HCT116 (cell line): ENCODE measurements around the gene TBX3. TPM values are rescaled to one million over a fixed set of nuclear protein-coding genes. Genes with fewer than 3 reads are reported as not detected.

Source experiments
- ATAC-seq: fragments of 200-7000 bp; cut with Tn5 transposase; 2 replicates; pipeline ENCODE4 v1.9.1; 2020; ENCODE audit warnings: mild to moderate bottlenecking, moderate library complexity
- BruUV-seq: library from RNA; stranded (reverse); fragments of 400-500 nt; replicated peaks from 2 replicates; lab custom pipeline; 2021; lab: Mats Ljungman, UMichigan
- CTCF ChIA-PET: fragments of 300-600 bp; sonication (Branson Sonifier 250); formaldehyde crosslinking; loops from one replicate; lab custom pipeline; 2021; ENCODE audit warnings: antibody characterized with exemption; lab: Charles Lee
- POLR2A ChIA-PET: fragments of 300-600, 350-600 bp; sonication (Branson Sonifier 250); formaldehyde crosslinking; loops from one replicate; lab custom pipeline; 2021; ENCODE audit warnings: antibody characterized with exemption; lab: Charles Lee
- RAD21 ChIA-PET, 2 experiments: fragments of 300-600 bp; sonication (Branson Sonifier 250); formaldehyde crosslinking; loops; one replicate each; lab custom pipeline; 2023; ENCODE audit warnings: low total read pairs in 2 of 2; ENCODE audit not compliant: uncharacterized antibody in 2 of 2, unreplicated experiment in 2 of 2, low non-redundant PET in 1 of 2; lab: Charles Lee
- DNase-seq: peaks from one replicate; pipeline ENCODE4 v3.0.0-alpha.2; 2010; ENCODE audit warnings: low read depth, low spot score
- H2AFZ ChIP-seq: fragments of 200-600 bp; shearing (Covaris generic), sonication (generic); 2 replicates; pipeline ENCODE4 v1.6.1; 2017; ENCODE audit warnings: low read depth, mixed run types, mixed read lengths, antibody characterized with exemption, low read length; ENCODE audit not compliant: poor library complexity, severe bottlenecking
- H3K27ac ChIP-seq: 2 replicates; pipeline ENCODE4 v1.5.1; 2012; ENCODE audit warnings: low read depth, low read length
- H3K27me3 ChIP-seq: fragments of 200-600 bp; sonication (generic); 2 replicates; pipeline ENCODE4 v1.6.1; 2016; ENCODE audit warnings: mixed run types, low read length, mixed read lengths; ENCODE audit not compliant: insufficient read depth
- H3K36me3 ChIP-seq, 2 experiments: fragments of 200-500 bp in 1 of 2; fragments of 200-600 bp in 1 of 2; sonication (Bioruptor generic) in 1 of 2; sonication (generic) in 1 of 2; 2 replicates each; pipeline versions ENCODE4 v1.5.1 to v1.6.1; 2014 to 2016; ENCODE audit warnings: low read length in 2 of 2, inconsistent platforms in 1 of 2, mixed read lengths in 1 of 2, mixed run types in 1 of 2; ENCODE audit not compliant: insufficient read depth in 2 of 2, control insufficient read depth in 1 of 2
- H3K4me1 ChIP-seq, 2 experiments: fragments of 200-600 bp in 1 of 2; sonication (generic) in 1 of 2; 2 replicates each; pipeline versions ENCODE4 v1.5.1 to v1.6.1; 2012 to 2017; ENCODE audit warnings: low read length in 2 of 2, inconsistent platforms in 1 of 2, mild to moderate bottlenecking in 1 of 2, mixed read lengths in 1 of 2, mixed run types in 1 of 2, moderate library complexity in 1 of 2; ENCODE audit not compliant: insufficient read depth in 2 of 2, control insufficient read depth in 1 of 2
- H3K4me2 ChIP-seq: fragments of 200-600 bp; sonication (generic); 2 replicates; pipeline ENCODE4 v1.6.1; 2017; ENCODE audit warnings: mixed run types, low read length, mixed read lengths
- H3K4me3 ChIP-seq, 2 experiments: fragments of 200-600 bp in 1 of 2; sonication (generic) in 1 of 2; replicated peaks in 1 of 2; 2 replicates each; pipeline ENCODE4 v1.5.1; 2011 to 2016; ENCODE audit warnings: low read length in 2 of 2, control low read depth in 1 of 2, low read depth in 1 of 2, mild to moderate bottlenecking in 1 of 2, mixed read lengths in 1 of 2, mixed run types in 1 of 2
- H3K79me2 ChIP-seq: fragments of 200-600 bp; sonication (generic); 2 replicates; pipeline ENCODE4 v1.6.1; 2017; ENCODE audit warnings: mild to moderate bottlenecking, mixed run types, low read length, moderate library complexity, mixed read lengths; ENCODE audit not compliant: insufficient read depth
- H3K9ac ChIP-seq: fragments of 200-600 bp; sonication (generic); 2 replicates; pipeline ENCODE4 v1.6.1; 2016; ENCODE audit warnings: low read length, mixed read lengths
- H3K9me2 ChIP-seq: fragments of 200-600 bp; sonication (generic), shearing (Covaris generic); 2 replicates; pipeline ENCODE4 v1.6.1; 2017; ENCODE audit warnings: mixed run types, mild to moderate bottlenecking, moderate library complexity; ENCODE audit not compliant: insufficient read depth
- H3K9me3 ChIP-seq, 2 experiments: fragments of 200-500 bp in 1 of 2; fragments of 200-600 bp in 1 of 2; sonication (Bioruptor generic) in 1 of 2; sonication (generic) in 1 of 2; 2 replicates each; pipeline ENCODE4 v1.6.1; 2014 to 2017; ENCODE audit warnings: low read length in 2 of 2, mixed read lengths in 2 of 2, inconsistent platforms in 1 of 2, low read depth in 1 of 2, mild to moderate bottlenecking in 1 of 2, mixed run types in 1 of 2, moderate library complexity in 1 of 2; ENCODE audit not compliant: control insufficient read depth in 1 of 2, insufficient read depth in 1 of 2
- H4K20me1 ChIP-seq: fragments of 200-600 bp; sonication (generic), shearing (Covaris generic); 2 replicates; pipeline ENCODE4 v1.6.1; 2017; ENCODE audit warnings: mixed run types, mild to moderate bottlenecking, moderate library complexity; ENCODE audit not compliant: insufficient read depth
- EGR1 ChIP-seq: IDR thresholded peaks from 2 replicates; pipeline ENCODE4 v1.6.1; 2012; ENCODE audit warnings: low read depth
- EZH2 ChIP-seq: fragments of 200-600 bp; sonication (generic); IDR thresholded peaks from 2 replicates; pipeline ENCODE4 v1.6.1; 2017; ENCODE audit warnings: antibody characterized with exemption, mixed run types
- EZH2phosphoT487 ChIP-seq: fragments of 200-600 bp; IDR thresholded peaks from 2 replicates; pipeline ENCODE4 v1.6.1; 2018; ENCODE audit warnings: antibody characterized with exemption, borderline replicate concordance
- RAD21 ChIP-seq: IDR thresholded peaks from 2 replicates; pipeline ENCODE4 v1.6.1; 2012; ENCODE audit warnings: low read depth, mild to moderate bottlenecking
- ZFX ChIP-seq: fragments of 450-650 bp; IDR thresholded peaks from 2 replicates; pipeline ENCODE4 v1.6.1; 2017
- intact Hi-C: fragments of 100-400 bp; cut with micrococcal nuclease; formaldehyde crosslinking; loops from 2 replicates; pipeline ENCODE4 v1.10.0; 2022
- total RNA-seq: library from RNA; stranded (reverse); gene quantifications from one replicate; pipeline ENCODE4 v1.2.1, GENCODE V29; 2021; ENCODE audit not compliant: unreplicated experiment
- TF ChIP-seq, protein P1 (sequence below), 3 experiments: fragments of 200-600 bp in 1 of 3; sonication (generic) in 1 of 3; IDR thresholded peaks in 2 of 3; conservative IDR thresholded peaks in 1 of 3; 2 replicates each; pipeline ENCODE4 v1.5.1; 2012 to 2017; ENCODE audit warnings: low read depth in 2 of 3, low read length in 2 of 3, antibody characterized with exemption in 1 of 3, borderline replicate concordance in 1 of 3, control low read depth in 1 of 3, mild to moderate bottlenecking in 1 of 3, mixed read lengths in 1 of 3, mixed run types in 1 of 3, moderate library complexity in 1 of 3; ENCODE audit not compliant: insufficient read depth in 1 of 3
- TF ChIP-seq, protein P2 (sequence below): IDR thresholded peaks from 2 replicates; pipeline ENCODE4 v1.6.1; 2012

TBX3 gene
- total RNA-seq, 1 experiment from 2014 or later, result 12.8 TPM

DNA sequence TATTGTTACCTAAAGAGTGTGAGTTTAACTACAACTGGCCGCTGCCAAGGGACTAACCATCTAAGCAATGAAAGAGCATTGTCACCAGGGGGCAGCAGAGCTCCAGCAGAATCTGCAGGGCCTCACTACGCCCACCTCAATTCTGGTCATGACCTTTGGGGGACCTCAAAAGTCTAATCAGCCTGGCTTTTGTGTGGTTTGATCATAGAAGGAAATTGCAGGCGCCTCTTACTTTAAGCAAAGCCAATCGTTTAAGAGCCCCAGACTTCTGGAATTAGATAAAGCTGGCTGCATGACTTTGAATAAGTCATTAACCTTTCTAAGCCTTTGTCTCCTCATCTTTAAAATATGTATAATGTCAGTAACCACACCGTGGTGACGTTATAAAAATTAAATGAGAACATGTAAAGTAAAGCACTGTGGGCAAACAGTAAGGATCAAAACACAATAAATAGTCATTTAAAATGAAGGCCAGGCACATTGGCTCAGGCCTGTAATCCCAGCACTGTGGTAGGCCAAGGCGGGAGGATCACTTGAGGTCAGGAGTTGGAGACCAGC, 58.6 kb downstream of the TBX3 start:
- no peaks in the 10 kb centered on the region for H4K20me1 ChIP-seq
- ATAC-seq (peak; percentile 89), DNase-seq (peak; percentile 52)
- H3K79me2 ChIP-seq, result no peaks in the 10 kb centered on the region
- H3K4me3 ChIP-seq, result no peak overlapping the region
- H3K9me2 ChIP-seq, result no peaks in the 10 kb centered on the region
- no peak overlapping the region for H3K4me2 ChIP-seq
- BruUV-seq, result no TSS peak
- POLR2A ChIA-PET, result no interaction called here
- H2AFZ ChIP-seq, result no peak overlapping the region
- intact Hi-C loops, result loop anchor here (1.0 to 2.0 kb wide), 3 partner anchors 37 to 1291 kb away; no protein-coding TSS in a partner anchor
- CTCF ChIA-PET, result interaction anchor here (0.7 to 3.0 kb wide), 9 partner anchors 9 to 645 kb away, joined by 3 to 21 read pairs (median 6); partner anchors contain the start of gene TBX3
- TF ChIP-seq EZH2 (no peak), ZFX (peak; percentile 9; the same call in 1 of the 2 replicates), EGR1 (peak; percentile 69), EZH2phosphoT487 (no peak), RAD21 (peak; percentile 85)
- TF ChIP-seq, protein P1, sequence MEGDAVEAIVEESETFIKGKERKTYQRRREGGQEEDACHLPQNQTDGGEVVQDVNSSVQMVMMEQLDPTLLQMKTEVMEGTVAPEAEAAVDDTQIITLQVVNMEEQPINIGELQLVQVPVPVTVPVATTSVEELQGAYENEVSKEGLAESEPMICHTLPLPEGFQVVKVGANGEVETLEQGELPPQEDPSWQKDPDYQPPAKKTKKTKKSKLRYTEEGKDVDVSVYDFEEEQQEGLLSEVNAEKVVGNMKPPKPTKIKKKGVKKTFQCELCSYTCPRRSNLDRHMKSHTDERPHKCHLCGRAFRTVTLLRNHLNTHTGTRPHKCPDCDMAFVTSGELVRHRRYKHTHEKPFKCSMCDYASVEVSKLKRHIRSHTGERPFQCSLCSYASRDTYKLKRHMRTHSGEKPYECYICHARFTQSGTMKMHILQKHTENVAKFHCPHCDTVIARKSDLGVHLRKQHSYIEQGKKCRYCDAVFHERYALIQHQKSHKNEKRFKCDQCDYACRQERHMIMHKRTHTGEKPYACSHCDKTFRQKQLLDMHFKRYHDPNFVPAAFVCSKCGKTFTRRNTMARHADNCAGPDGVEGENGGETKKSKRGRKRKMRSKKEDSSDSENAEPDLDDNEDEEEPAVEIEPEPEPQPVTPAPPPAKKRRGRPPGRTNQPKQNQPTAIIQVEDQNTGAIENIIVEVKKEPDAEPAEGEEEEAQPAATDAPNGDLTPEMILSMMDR (IDR thresholded peaks at IDR 0.05 in 2 of 3, conservative IDR thresholded peaks at IDR 0.05 in 1 of 3; ENCODE audit: borderline replicate concordance in 1 of 3, insufficient read depth in 1 of 3, low read depth in 2 of 3, low read length in 2 of 3), result peak; percentile 73 to 89 (median 87)
- TF ChIP-seq, protein P2, sequence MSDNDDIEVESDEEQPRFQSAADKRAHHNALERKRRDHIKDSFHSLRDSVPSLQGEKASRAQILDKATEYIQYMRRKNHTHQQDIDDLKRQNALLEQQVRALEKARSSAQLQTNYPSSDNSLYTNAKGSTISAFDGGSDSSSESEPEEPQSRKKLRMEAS, result no peak
- H3K36me3 ChIP-seq, result no peaks in the 10 kb centered on the region
- H3K27me3 ChIP-seq, result no peaks in the 10 kb centered on the region
- H3K4me1 ChIP-seq, result peaks cover 12 to 18% of the 10 kb centered on the region in 2 experiments; a peak in 3 of 4 replicates
- no peak overlapping the region for H3K27ac ChIP-seq
- no peaks in the 10 kb centered on the region for H3K9me3 ChIP-seq
- H3K9ac ChIP-seq, result no peak overlapping the region
- RAD21 ChIA-PET, result interaction anchor here in 1 of 2 experiments (1.4 kb wide), 1 partner anchor 11 kb away, joined by 3 read pairs; no protein-coding TSS in a partner anchor
